GM18499 (cell line): Measurements from ENCODE around the gene ZNF462.

Source experiments
- ATAC-seq: cut with Tn5 transposase; IDR thresholded peaks from one replicate; pipeline ENCODE4 v1.9.1; 2021; ENCODE audit warnings: moderate number of reproducible peaks; ENCODE audit not compliant: insufficient read depth, unreplicated experiment

The ZNF462 gene

DNA sequence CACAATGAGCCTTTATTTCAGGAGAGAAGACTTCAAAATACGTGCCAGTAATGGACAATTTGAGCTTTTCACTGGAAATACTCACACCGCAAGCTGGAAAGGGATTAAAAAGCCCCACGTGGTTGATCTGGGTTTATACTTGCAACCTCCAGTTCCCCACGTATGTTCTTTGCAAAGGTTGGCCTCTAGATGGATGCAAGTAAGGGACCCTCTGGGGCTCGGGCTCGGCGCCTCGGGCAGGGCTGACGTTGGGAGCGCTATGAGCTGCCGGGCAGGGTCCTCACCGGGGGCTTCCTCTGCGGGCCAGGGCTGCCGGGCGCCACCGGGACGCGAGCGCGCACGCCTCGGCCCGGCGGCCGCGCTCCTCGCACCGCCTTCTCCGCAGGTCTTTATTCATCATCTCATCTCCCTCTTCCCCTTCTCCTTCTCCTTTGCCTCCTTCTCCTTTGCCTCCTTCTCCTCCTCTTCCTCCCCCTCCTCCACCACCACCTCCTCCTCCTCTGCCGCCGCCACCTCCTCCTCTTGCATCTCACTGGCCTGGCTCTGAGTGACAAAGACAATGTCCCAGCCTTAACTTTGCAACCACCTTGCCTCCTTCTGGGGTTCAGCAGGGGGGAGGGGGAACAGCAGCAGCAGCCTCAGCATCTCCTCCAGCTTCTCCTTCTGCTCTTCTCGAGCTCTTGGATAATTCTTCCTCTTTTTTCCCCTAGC is 701 bp upstream of the ZNF462 start:
- no peak for ATAC-seq

DNA sequence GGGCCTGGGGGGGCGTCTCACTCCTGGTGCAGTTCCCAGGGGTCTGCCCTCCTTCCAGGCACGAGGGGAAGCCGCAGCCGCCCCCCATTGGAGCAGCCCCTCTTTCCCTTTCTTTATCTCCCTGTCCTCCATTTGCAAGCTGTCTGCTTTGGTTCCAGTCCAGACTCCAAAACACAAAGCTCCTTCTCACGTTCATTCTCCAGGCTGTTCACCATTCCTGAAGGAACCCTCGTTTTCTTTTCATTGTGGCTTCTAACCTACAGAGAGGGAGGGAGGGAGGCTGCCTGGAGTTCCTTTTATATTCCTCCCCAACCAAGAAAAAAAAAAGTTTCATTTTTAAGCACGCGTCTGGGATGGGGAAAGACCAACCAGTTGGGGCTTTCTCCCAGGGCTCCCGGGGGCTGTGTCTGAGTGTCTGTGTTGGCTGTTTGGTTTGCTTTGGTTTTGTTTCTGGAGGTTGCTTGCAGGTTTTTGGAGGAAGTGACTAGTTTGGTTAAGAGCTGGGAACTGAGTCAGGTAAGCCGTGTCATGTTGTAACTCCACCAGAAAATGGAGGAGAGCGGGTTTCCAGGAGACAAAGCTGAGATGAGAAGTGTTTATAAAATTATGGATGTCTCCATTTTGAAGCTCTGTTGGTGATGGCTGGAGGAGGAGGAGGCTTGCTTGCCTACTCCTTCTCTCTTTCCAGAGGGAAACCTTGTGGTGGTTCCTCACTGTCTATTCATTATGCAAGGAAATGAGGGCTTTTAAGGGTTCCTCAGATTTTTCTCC is 1.6 kb downstream of the ZNF462 start:
- no peak for ATAC-seq

- no peak for ATAC-seq
Observed at GRCh38 chr9:106866243-106866642, 3.3 kb downstream of the ZNF462 start.

DNA sequence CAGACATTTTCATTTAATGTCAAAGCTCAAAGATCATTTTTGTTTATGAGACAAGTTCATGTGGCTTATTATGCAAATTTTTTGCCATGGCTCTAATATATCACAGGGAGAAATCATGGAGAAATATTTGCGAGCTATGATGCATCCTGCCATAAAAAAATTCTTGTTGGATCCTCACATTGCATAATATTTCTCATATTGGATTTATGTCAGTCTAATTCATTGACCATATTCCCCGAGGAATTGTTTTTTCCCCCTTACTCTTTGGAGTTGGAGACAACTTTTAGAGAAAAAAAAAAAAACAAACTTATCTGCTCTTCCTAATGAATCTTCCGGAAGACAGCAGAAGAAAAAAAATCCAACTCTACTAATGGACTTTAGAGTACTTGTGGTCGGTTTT is 4.3 kb downstream of the ZNF462 start:
- no peak for ATAC-seq

DNA sequence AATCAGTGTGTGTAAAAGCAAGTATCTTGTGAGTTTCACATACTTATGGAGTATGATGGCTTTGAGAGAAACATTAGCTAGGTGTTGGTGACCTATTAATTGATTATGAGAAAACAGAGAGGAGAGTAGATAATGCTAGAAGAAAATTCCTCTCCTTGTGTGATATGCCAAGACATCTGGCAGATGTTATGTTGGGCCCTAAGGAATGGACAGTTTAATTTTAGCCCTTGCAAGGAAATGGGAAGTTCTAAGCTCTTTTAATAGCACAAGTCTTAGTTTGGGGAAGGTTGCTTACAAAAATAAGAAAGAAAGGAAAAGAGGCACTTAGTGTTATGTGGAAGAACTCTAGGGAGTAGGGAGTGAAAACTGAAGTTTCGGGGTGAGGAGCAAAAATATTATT is 5.1 kb downstream of the ZNF462 start:
- ATAC-seq: no peak

DNA sequence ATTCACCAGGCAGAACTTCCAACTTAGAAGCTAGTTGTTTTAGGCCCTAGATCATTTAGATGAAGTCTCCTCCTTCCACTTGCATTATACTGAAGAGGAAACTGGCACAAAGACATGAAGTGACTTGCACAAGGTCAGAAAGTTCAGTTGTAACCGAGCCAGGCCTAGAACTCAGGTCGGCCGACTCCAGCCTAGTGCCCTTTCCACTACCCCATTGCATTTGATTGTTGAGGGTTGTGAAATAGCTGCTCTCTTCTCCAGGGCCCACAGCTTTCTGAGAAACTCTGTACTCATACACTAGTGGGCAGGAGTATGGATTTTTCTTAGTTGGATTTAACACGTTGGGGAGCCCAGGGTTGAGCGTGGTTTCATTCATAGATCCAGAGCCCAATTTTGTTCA is 5.6 kb downstream of the ZNF462 start:
- ATAC-seq: no peak

DNA sequence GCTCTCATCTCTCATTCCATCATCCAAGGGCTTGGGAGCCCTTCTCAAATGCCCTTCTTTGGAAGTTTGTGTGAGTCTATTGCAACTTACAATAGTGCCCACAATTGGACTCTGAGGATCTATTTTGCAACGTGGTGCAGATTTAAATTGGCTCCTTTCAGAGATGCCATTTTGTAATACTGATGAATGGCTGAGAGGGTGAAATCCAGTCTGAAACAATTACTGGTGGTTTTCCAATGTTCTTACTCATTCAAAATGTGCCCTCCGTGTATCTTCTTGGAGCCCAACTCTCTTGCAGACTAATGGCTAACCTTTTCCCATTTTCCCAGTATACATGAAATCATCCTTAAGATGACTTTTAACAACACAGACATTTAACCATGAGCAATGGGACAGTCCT is 6.1 kb downstream of the ZNF462 start:
- ATAC-seq: no peak

- no peak for ATAC-seq
Observed at GRCh38 chr9:106869458-106869857, 6.5 kb downstream of the ZNF462 start.

- no peak for ATAC-seq
Observed at GRCh38 chr9:106872641-106873040, 9.7 kb downstream of the ZNF462 start.

GRCh38 chr9:106874031-106874430 is 11.1 kb downstream of the ZNF462 start:
- no peak for ATAC-seq

GRCh38 chr9:106874652-106875051 is 11.7 kb downstream of the ZNF462 start:
- no peak for ATAC-seq

DNA sequence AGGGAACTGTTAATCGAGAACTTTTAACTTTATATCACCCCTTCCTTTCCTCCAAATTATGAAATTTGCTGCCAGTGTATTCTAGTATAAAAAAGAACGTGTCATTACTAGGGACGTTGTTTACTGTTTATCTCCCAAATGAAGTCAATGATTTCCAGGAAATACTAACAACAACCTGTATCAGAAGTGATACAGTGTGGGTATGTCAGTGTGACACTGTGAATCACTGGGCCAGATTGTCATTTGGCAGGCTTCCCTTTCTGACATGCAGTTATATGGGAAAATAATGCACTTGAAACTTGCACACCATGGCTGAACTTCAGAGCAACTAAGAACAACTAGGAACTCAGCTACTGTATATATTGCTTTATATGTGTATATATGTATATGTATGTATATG is 12.6 kb downstream of the ZNF462 start:
- ATAC-seq: no peak

GRCh38 chr9:106877345-106877744 is 14.4 kb downstream of the ZNF462 start:
- ATAC-seq: no peak

DNA sequence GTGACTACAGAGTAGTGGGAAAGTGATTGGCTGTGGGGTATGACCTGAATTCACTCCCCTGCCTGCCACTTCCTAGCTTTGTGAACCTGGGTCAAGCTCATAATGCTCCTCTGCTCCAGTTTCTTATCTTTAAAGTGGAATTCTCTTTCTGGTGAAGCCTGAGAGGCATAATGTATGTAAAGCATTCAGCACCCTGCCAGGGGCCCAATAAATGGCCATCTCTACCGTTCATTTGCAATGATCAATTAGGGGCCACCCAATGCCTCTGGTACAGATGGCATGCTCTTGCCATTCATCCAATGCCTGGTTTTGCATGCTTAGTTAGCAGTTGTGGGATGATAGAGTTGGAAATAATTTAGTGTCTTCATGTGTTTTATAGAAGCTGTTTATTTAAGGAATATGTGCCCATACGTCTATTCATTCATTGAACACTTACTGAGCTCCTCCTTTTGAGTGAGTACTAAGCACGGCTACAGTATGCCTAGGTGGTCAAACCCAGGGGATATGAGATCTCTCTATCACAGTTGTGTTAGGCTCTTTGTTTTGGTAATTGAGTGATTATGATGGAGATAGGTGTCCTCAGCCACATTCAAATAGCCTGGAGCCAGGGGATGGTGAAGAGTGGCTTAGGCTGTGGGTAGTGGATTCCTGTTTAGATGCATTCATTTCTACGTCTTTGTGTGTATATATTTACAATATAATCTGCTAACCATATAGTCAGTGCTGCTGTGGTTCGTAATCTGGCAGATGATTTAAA is 15.3 kb downstream of the ZNF462 start:
- ATAC-seq: no peak

- no peak for ATAC-seq
Observed at GRCh38 chr9:106878934-106879333, 16.0 kb downstream of the ZNF462 start.

GRCh38 chr9:106879439-106879882 is 16.5 kb downstream of the ZNF462 start:
- ATAC-seq: no peak

- ATAC-seq: no peak
Observed at GRCh38 chr9:106880081-106880480, 17.1 kb downstream of the ZNF462 start.

DNA sequence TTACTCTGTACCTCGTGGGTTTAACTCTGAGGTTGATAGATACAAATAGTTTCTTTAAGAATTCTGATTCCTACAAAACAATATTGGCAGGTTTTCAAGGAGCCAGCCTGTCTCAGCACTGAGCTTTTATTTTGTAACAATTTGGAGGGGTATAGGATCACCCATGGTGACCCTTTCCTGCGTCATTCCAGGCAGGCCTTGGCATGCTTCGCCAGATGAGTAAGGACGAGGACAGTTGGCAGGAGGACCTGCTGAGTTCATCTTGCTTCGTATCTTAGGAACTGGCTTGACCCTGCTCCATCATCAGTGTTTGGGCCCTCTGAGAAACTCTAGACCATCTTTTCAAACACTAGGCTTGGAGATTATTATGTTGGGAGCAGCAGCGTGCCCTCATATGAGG is 17.9 kb downstream of the ZNF462 start:
- no peak for ATAC-seq

DNA sequence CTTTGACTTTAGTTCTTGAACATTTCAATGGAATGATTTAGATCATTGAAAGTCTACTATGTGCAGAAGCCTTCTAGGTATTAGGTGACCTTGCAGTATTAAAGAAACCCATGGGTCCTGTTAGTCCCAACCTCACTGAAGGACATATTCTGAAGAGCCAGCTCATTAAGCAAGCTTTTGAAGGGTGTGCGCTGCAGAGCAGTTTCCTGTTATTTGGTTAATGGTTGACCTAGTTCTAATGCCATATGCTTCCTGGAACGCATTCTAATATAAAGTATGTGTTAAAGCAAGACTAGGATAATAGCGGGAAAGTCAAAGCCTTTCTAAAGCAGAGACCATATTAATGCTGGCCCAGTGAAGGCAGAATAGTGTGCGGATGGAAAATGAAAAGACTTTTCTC is 20.1 kb downstream of the ZNF462 start:
- ATAC-seq: no peak

- ATAC-seq: no peak
Observed at GRCh38 chr9:106883626-106884190, 20.7 kb downstream of the ZNF462 start.

GRCh38 chr9:106885451-106885850 is 22.5 kb downstream of the ZNF462 start:
- ATAC-seq: no peak
